ENCODE results near the gene PREX1.
A peak's percentile ranks its signal among the peaks of the same experiment; 100 is the strongest.

PREX1 gene

GRCh38 chr20:48633620-48634257 lies 194.1 kb downstream of the PREX1 start:
- no peak for DNase-seq (ENCODE audit: low spot score)
- H3K36me3 ChIP-seq (ENCODE audit: low read depth): no peaks in the 10 kb centered on the region

GRCh38 chr20:48632825-48633619 lies 194.8 kb downstream of the PREX1 start:
- H3K36me3 ChIP-seq (ENCODE audit: low read depth): no peaks in the 10 kb centered on the region
- no peak overlapping the region for H3K4me3 ChIP-seq (ENCODE audit: severe bottlenecking)
- no peak for DNase-seq (ENCODE audit: low spot score)
- H3K27ac ChIP-seq (ENCODE audit: poor library complexity, severe bottlenecking): no peak overlapping the region
- H3K4me1 ChIP-seq (ENCODE audit: insufficient read depth, poor library complexity, severe bottlenecking): no peaks in the 10 kb centered on the region
- ATAC-seq (ENCODE audit: low read depth): no peak
- TF ChIP-seq CTCF (IDR thresholded peaks at IDR 0.05; ENCODE audit: poor library complexity, severe bottlenecking): no peak
- H3K9me3 ChIP-seq (ENCODE audit: severe bottlenecking): no peaks in the 10 kb centered on the region
- no peaks in the 10 kb centered on the region for H3K27me3 ChIP-seq (ENCODE audit: insufficient read depth, poor library complexity, severe bottlenecking)

More at GRCh38 chr20:48633620-48634257, 194.1 kb downstream of the PREX1 start:
- no peak for TF ChIP-seq CTCF (IDR thresholded peaks at IDR 0.05; ENCODE audit: poor library complexity, severe bottlenecking)
- no peaks in the 10 kb centered on the region for H3K4me1 ChIP-seq (ENCODE audit: insufficient read depth, poor library complexity, severe bottlenecking)
- H3K9me3 ChIP-seq (ENCODE audit: severe bottlenecking): no peaks in the 10 kb centered on the region
- no peak overlapping the region for H3K4me3 ChIP-seq (ENCODE audit: severe bottlenecking)
- ATAC-seq (ENCODE audit: low read depth): no peak
- H3K27me3 ChIP-seq (ENCODE audit: insufficient read depth, poor library complexity, severe bottlenecking): no peaks in the 10 kb centered on the region
- no peak overlapping the region for H3K27ac ChIP-seq (ENCODE audit: poor library complexity, severe bottlenecking)

- H3K27ac ChIP-seq (ENCODE audit: poor library complexity, severe bottlenecking): no peak overlapping the region
Measured at GRCh38 chr20:48632017-48632824, 195.6 kb downstream of the PREX1 start.

GRCh38 chr20:48631114-48632016 lies 196.4 kb downstream of the PREX1 start:
- Histone ChIP-seq H3K4me3 (ENCODE audit: severe bottlenecking) (no peak overlapping the region), H3K27me3 (ENCODE audit: insufficient read depth, poor library complexity, severe bottlenecking) (no peaks in the 10 kb centered on the region), H3K27ac (ENCODE audit: poor library complexity, severe bottlenecking) (no peak overlapping the region), H3K4me1 (ENCODE audit: insufficient read depth, poor library complexity, severe bottlenecking) (no peaks in the 10 kb centered on the region), H3K9me3 (ENCODE audit: severe bottlenecking) (no peaks in the 10 kb centered on the region), H3K36me3 (ENCODE audit: low read depth) (no peaks in the 10 kb centered on the region)
- ATAC-seq (ENCODE audit: low read depth) (peak; percentile 57), DNase-seq (ENCODE audit: low spot score) (peak; percentile 75)
- TF ChIP-seq CTCF (IDR thresholded peaks at IDR 0.05; ENCODE audit: poor library complexity, severe bottlenecking): no peak

More at GRCh38 chr20:48632017-48632824, 195.6 kb downstream of the PREX1 start:
- no peaks in the 10 kb centered on the region for H3K4me1 ChIP-seq (ENCODE audit: insufficient read depth, poor library complexity, severe bottlenecking)
- DNase-seq (ENCODE audit: low spot score) (peak; percentile 78), ATAC-seq (ENCODE audit: low read depth) (no peak)
- H3K27me3 ChIP-seq (ENCODE audit: insufficient read depth, poor library complexity, severe bottlenecking): no peaks in the 10 kb centered on the region
- H3K4me3 ChIP-seq (ENCODE audit: severe bottlenecking): no peak overlapping the region
- TF ChIP-seq CTCF (IDR thresholded peaks at IDR 0.05; ENCODE audit: poor library complexity, severe bottlenecking): no peak
- H3K36me3 ChIP-seq (ENCODE audit: low read depth): no peaks in the 10 kb centered on the region
- H3K9me3 ChIP-seq (ENCODE audit: severe bottlenecking): no peaks in the 10 kb centered on the region
